Measurements from ENCODE around the gene TTC34.
"Not testable (repeated sequence)": the region's sequence is repeated elsewhere in the genome, so short reads cannot be mapped to it uniquely, and the experiment has no call there.

Gene TTC34

GRCh38 chr1:2795926-2796325 is 5.6 kb downstream of the TTC34 start:
- DNase-seq = no peak

- DNase-seq = no peak
Observed at GRCh38 chr1:2791027-2791760, 10.3 kb downstream of the TTC34 start.

- no peak for DNase-seq
Observed at GRCh38 chr1:2789986-2790581, 11.4 kb downstream of the TTC34 start.

- DNase-seq = no peak
Observed at GRCh38 chr1:2789164-2789985, 12.1 kb downstream of the TTC34 start.

- DNase-seq = no peak
Observed at GRCh38 chr1:2788506-2789163, 12.9 kb downstream of the TTC34 start.

- DNase-seq = no peak
Observed at GRCh38 chr1:2787163-2787911, 14.2 kb downstream of the TTC34 start.

- peak; percentile 25 for DNase-seq
Observed at GRCh38 chr1:2786329-2787162, 14.9 kb downstream of the TTC34 start.

GRCh38 chr1:2785631-2786328 is 15.7 kb downstream of the TTC34 start:
- no peak for DNase-seq

GRCh38 chr1:2784854-2785630 is 16.5 kb downstream of the TTC34 start:
- no peak for DNase-seq

GRCh38 chr1:2783435-2784397 is 17.8 kb downstream of the TTC34 start:
- no peak for DNase-seq

GRCh38 chr1:2783069-2783434 is 18.4 kb downstream of the TTC34 start:
- DNase-seq = no peak

GRCh38 chr1:2781627-2782026 is 19.9 kb downstream of the TTC34 start:
- no peak for DNase-seq

- peak; percentile 26 for DNase-seq
Observed at GRCh38 chr1:2778220-2778592, 23.3 kb downstream of the TTC34 start.

- DNase-seq = no peak
Observed at GRCh38 chr1:2777424-2778219, 23.9 kb downstream of the TTC34 start.

GRCh38 chr1:2775333-2775732 is 26.2 kb downstream of the TTC34 start:
- not testable (repeated sequence) for DNase-seq

GRCh38 chr1:2768052-2768451 is 33.4 kb downstream of the TTC34 start:
- not testable (repeated sequence) for DNase-seq

GRCh38 chr1:2759433-2759832 is 42.1 kb downstream of the TTC34 start:
- not testable (repeated sequence) for DNase-seq

- not testable (repeated sequence) for DNase-seq
Observed at GRCh38 chr1:2757519-2757918, 44.0 kb downstream of the TTC34 start.
